Kidney tubule cell (primary cell): ENCODE measurements around the gene MANEAL.
"Not testable (repeated sequence)": the region's sequence is repeated elsewhere in the genome, so short reads cannot be mapped to it uniquely, and the experiment has no call there.

Experiments used
- DNase-seq: peaks from one replicate; pipeline ENCODE4 v3.0.0-alpha.2; 2018; ENCODE audit warnings: low spot score

MANEAL gene

GRCh38 chr1:37793773-37794371 lies at the start of gene MANEAL:
TSS of gene MANEAL (plus strand) at chr1:37793847. CDS start at chr1:37794183, 336 bp downstream.
- peak; percentile 60 for DNase-seq

- no peak for DNase-seq
These were observed 46.8 kb upstream of the MANEAL start for GRCh38 chr1:37746806-37747205.

- DNase-seq: no peak
These were observed 45.1 kb upstream of the MANEAL start for GRCh38 chr1:37748565-37748964.

GRCh38 chr1:37752213-37752582 lies 41.4 kb upstream of the MANEAL start:
- DNase-seq: no peak

- DNase-seq: peak; percentile 48
These were observed 40.8 kb upstream of the MANEAL start for GRCh38 chr1:37752583-37753471.

- DNase-seq: no peak
These were observed 40.0 kb upstream of the MANEAL start for GRCh38 chr1:37753473-37754321.

- peak; percentile 83 for DNase-seq
These were observed 38.4 kb upstream of the MANEAL start for GRCh38 chr1:37755290-37755689.

- no peak for DNase-seq
These were observed 37.6 kb upstream of the MANEAL start for GRCh38 chr1:37755951-37756560.

GRCh38 chr1:37759451-37759850 lies 34.2 kb upstream of the MANEAL start:
- no peak for DNase-seq

GRCh38 chr1:37761416-37762095 lies 32.1 kb upstream of the MANEAL start:
- DNase-seq: no peak

- no peak for DNase-seq
These were observed 31.1 kb upstream of the MANEAL start for GRCh38 chr1:37762516-37762915.

GRCh38 chr1:37763791-37764413 lies 29.7 kb upstream of the MANEAL start:
- DNase-seq: no peak

- peak; percentile 30 for DNase-seq
These were observed 29.2 kb upstream of the MANEAL start for GRCh38 chr1:37764414-37764825.

GRCh38 chr1:37764888-37765441 lies 28.7 kb upstream of the MANEAL start, which contains the start of gene EPHA10:
TSS of gene EPHA10 (minus strand) at chr1:37765120. CDS start at chr1:37765066, 54 bp downstream.
- no peak for DNase-seq

GRCh38 chr1:37765916-37766664 lies 27.6 kb upstream of the MANEAL start:
- DNase-seq: no peak

- DNase-seq: no peak
These were observed 26.2 kb upstream of the MANEAL start for GRCh38 chr1:37767488-37767887.

GRCh38 chr1:37771440-37771839 lies 22.2 kb upstream of the MANEAL start:
- DNase-seq: not testable (repeated sequence)

GRCh38 chr1:37776946-37777516 lies 16.6 kb upstream of the MANEAL start:
- no peak for DNase-seq

- no peak for DNase-seq
These were observed 15.0 kb upstream of the MANEAL start for GRCh38 chr1:37778654-37779053.
